Adrenal gland (tissue), 12 donors: ENCODE measurements around the gene RASGRF2. TPM values are rescaled to one million over a fixed set of nuclear protein-coding genes. Genes with fewer than 3 reads are reported as not detected.

Experiments used
- DNase-seq, 7 donors: peaks; one replicate each; pipeline ENCODE4 v3.0.0-alpha.2; 2019 to 2020
- H3K27ac ChIP-seq, 5 donors: fragments of 200-600 bp; sonication (generic) in 4 of 5; 1 replicate in 3 of 5; 2 replicates in 2 of 5; pipeline versions ENCODE4 v1.5.1 to v1.8.0; 2016 to 2020; ENCODE audit warnings: mild to moderate bottlenecking in 1 of 5
- H3K27me3 ChIP-seq: fragments of 200-600 bp; 2 replicates; pipeline ENCODE4 v1.8.0; 2021
- H3K36me3 ChIP-seq, 2 donors: fragments of 200-600 bp; replicated peaks in 1 of 2; 1 replicate in 1 of 2; 2 replicates in 1 of 2; pipeline versions ENCODE4 v1.5.1 to v1.8.0; 2018 to 2022
- H3K4me1 ChIP-seq, 2 donors: fragments of 200-600 bp; replicated peaks in 1 of 2; 1 replicate in 1 of 2; 2 replicates in 1 of 2; pipeline versions ENCODE4 v1.5.1 to v1.8.0; 2018 to 2021
- H3K4me3 ChIP-seq, 4 donors: fragments of 200-600 bp; sonication (generic) in 3 of 4; one replicate each; pipeline ENCODE4 v1.5.1; 2016 to 2018
- H3K9me3 ChIP-seq, 3 donors: fragments of 200-600 bp; sonication (generic) in 1 of 3; replicated peaks in 1 of 3; 1 replicate in 2 of 3; 2 replicates in 1 of 3; pipeline versions ENCODE4 v1.5.1 to v1.8.0; 2016 to 2021
- CTCF ChIP-seq, 6 experiments: fragments of 450-650 bp in 4 of 6; fragments of 200-600 bp in 2 of 6; sonication (generic) in 1 of 6; IDR thresholded peaks; 1 replicate in 5 of 6; 2 replicates in 1 of 6; pipeline versions ENCODE4 v1.5.1 to v1.8.0; 2016 to 2021; ENCODE audit warnings: antibody characterized with exemption in 6 of 6, mild to moderate bottlenecking in 2 of 6, moderate library complexity in 1 of 6
- POLR2A ChIP-seq, 2 donors: fragments of 450-650 bp; IDR thresholded peaks; one replicate each; pipeline ENCODE4 v1.6.1; 2017; ENCODE audit warnings: antibody characterized with exemption in 2 of 2, mild to moderate bottlenecking in 2 of 2, moderate library complexity in 1 of 2
- WGBS, 4 donors: extraction: QIAGEN DNeasy Blood & Tissue Kit in 2 of 4; methylation state at CpG; one replicate each; pipeline versions ENCODE4 v1.1.5 to v1.1.7; 2013 to 2017; 5-methylcytosine and 5-hydroxymethylcytosine counted together
- intact Hi-C, 2 donors: fragments of 100-400 bp; cut with DNase I; formaldehyde crosslinking; loops; one replicate each; pipeline versions ENCODE4 v1.14.1 to v1.15.0; 2022 to 2023
- polyA plus RNA-seq, 3 donors: library from polyadenylated mRNA; stranded (reverse); fragments of 200-250 nt in 2 of 3; fragments of 350-450 nt in 1 of 3; fragmentation: Illumina TruSeq in 1 of 3; extraction: RNeasy Lipid Tissue Mini Kit (QIAGEN cat#74804) in 1 of 3; gene quantifications; one replicate each; pipeline ENCODE4 v1.2.3, GENCODE V29; 2013 to 2014
- total RNA-seq, 9 donors: library from RNA; depleted of rRNA in 4 of 9; stranded (reverse); fragments of >200 nt in 4 of 9; fragments of 120-200 nt in 1 of 9; fragmentation: NEBNext Ultra II Directional in 1 of 9; extraction: Animal tissue kit (Norgen Biotek cat#: 25700) in 1 of 9; gene quantifications; one replicate each; pipeline versions ENCODE4 v1.1.0 to v1.2.4, GENCODE V29; 2013 to 2023
- donor health status: healthy with polysubstance abuse.
- donor health status: Bipolar disorder and iron deficiency.
- donor health status: DM: yes; HTN: yes; CAD: no.
- donor health status: DM: no; HTN: no; CAD: no.
- donor health status: DM: no; HTN: no; CAD: no.
- donor health status: DM: yes; HTN: yes; CAD: no.

Gene RASGRF2
- total and polyA plus RNA-seq, 12 donors = 0.33 to 5.7 (median 2.4) TPM

DNA sequence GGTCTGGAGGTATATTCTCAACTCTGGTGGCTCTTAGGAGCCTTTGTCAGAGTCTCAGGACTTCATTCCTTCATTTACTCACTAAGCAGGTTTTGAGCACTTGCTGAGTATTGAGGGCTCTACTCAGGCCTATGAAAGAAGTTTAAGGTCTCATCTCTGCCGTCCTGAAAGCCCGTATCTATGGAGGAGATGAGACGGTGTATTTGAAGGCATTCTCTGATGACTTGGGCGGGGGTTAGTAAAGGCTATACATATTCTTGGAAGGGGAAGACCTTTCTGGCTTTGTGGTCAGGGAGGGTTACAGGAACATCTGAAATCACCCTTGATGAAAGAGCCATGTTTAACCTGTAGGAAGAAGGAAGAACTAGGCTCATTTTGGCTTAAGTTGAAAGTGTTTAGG is 21.9 kb downstream of the RASGRF2 start:
- Histone ChIP-seq H3K9me3 (no peaks in the 10 kb centered on the region), H3K4me1 (no peaks in the 10 kb centered on the region), H3K27me3 (no peaks in the 10 kb centered on the region), H3K36me3 (no peaks in the 10 kb centered on the region), H3K4me3 (no peak overlapping the region), H3K27ac (no peak overlapping the region)
- WGBS, 4 donors = 47 to 73% (median 65%) methylated on average over 4 of the region's 4 CpGs
- no peak for DNase-seq
- TF ChIP-seq POLR2A (IDR thresholded peaks at IDR 0.05) (no peak), CTCF (IDR thresholded peaks at IDR 0.05) (no peak)
- intact Hi-C loops = no loop called here

DNA sequence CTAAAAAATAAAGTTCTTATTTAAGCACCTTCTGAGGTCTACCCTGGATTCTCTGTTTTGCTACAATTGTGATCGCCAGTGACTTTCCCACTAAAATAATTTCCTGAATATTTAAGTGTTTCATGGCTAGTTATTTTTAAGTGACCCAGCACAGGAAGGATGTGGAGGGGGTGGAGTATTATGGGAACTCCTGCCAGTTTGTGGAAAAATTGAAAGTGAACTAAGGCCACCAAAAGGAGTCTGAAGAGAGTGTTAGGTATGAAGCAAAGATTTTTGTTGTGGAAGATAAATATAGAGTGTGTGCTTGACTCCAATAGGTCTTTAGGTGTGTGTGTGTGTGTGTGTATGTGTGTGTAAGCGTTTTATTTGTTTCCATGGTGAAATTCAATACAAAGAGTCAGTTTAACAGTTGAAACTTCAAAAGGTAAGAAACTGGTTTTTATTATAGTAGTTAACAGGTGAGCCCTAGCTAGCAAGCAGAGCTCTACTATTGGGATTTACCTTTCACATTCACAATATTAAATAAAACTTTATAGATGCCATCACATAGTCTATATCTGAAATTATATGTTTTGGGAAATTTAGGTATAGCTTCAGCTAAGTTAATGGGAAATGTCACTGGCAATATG is 25.6 kb downstream of the RASGRF2 start:
- WGBS, 4 donors = 45 to 65% (median 55%) methylated on average over 2 of the region's 2 CpGs
- no peak for DNase-seq
- Histone ChIP-seq H3K4me1 (no peaks in the 10 kb centered on the region), H3K27me3 (no peaks in the 10 kb centered on the region), H3K27ac (peak overlapping the region in 1 of 5 donors; percentile 23), H3K4me3 (no peak overlapping the region), H3K36me3 (no peaks in the 10 kb centered on the region), H3K9me3 (no peaks in the 10 kb centered on the region)
- no peak for TF ChIP-seq CTCF (IDR thresholded peaks at IDR 0.05)
- no peak for TF ChIP-seq POLR2A (IDR thresholded peaks at IDR 0.05)
- intact Hi-C loops = no loop called here

- no peaks in the 10 kb centered on the region for H3K4me1 ChIP-seq
- H3K27ac ChIP-seq = peak overlapping the region in 1 of 5 donors; percentile 23
- no peak for DNase-seq
- TF ChIP-seq CTCF (IDR thresholded peaks at IDR 0.05) (no peak), POLR2A (IDR thresholded peaks at IDR 0.05) (no peak)
- H3K27me3 ChIP-seq = no peaks in the 10 kb centered on the region
- no peaks in the 10 kb centered on the region for H3K36me3 ChIP-seq
- intact Hi-C loops = no loop called here
- no peaks in the 10 kb centered on the region for H3K9me3 ChIP-seq
- H3K4me3 ChIP-seq = no peak overlapping the region
- WGBS, 4 donors = 64 to 91% (median 77%) methylated on average over 3 of the region's 3 CpGs
Observed at GRCh38 chr5:80986382-80986781, 26.2 kb downstream of the RASGRF2 start.

DNA sequence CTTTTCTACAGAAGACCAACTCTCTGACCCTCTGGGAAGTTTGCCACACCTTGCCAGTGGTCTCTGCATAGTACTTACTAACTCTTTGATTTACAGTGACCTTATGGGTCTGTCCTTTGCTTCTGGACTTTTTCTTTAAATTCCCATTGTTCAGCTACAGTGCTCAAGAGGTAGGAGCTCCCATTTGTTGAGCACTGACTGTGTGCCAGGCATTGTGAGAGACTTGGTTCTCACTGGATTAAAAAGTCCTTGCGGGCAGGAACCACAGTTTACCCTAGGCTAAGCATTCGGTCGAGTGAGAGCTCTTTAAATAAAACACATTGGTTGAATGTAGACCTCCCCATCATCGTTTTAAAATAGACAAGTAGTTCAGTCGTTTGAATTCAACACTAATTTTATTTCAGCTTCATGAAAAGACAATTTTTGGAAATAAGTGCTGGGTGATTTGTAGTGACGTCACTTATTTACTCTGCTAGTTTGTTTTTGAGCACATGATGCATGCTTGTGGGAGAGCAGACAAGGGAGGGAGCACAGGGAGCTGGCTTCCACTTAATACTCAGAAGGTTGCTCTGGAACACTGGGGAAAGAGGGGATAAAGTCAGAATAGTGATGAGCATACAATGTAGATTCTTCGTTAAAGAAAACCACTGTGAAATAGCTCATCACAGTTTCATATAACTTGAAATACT is 27.1 kb downstream of the RASGRF2 start:
- intact Hi-C loops = no loop called here
- no peak for DNase-seq
- Histone ChIP-seq H3K27me3 (no peaks in the 10 kb centered on the region), H3K36me3 (no peaks in the 10 kb centered on the region), H3K4me3 (no peak overlapping the region), H3K27ac (no peak overlapping the region), H3K9me3 (no peaks in the 10 kb centered on the region), H3K4me1 (no peaks in the 10 kb centered on the region)
- TF ChIP-seq POLR2A (IDR thresholded peaks at IDR 0.05) (no peak), CTCF (IDR thresholded peaks at IDR 0.05) (no peak)
- WGBS, 4 donors = 65 to 76% (median 70%) methylated on average over 7 of the region's 7 CpGs
